HG02642 (cell line): Measurements from ENCODE around the gene HOMER3.
"Not testable (repeated sequence)": the region's sequence is repeated elsewhere in the genome, so short reads cannot be mapped to it uniquely, and the experiment has no call there.

ENCODE experiments used
- ATAC-seq: cut with Tn5 transposase; IDR thresholded peaks from one replicate; pipeline ENCODE4 v1.9.1; 2021; ENCODE audit warnings: mild to moderate bottlenecking; ENCODE audit not compliant: unreplicated experiment, poor library complexity

HOMER3 gene

GRCh38 chr19:18928018-18928805, 12.8 kb downstream of the HOMER3 start:
- no peak for ATAC-seq

- no peak for ATAC-seq
These were observed 16.3 kb downstream of the HOMER3 start for GRCh38 chr19:18924684-18925213.

DNA sequence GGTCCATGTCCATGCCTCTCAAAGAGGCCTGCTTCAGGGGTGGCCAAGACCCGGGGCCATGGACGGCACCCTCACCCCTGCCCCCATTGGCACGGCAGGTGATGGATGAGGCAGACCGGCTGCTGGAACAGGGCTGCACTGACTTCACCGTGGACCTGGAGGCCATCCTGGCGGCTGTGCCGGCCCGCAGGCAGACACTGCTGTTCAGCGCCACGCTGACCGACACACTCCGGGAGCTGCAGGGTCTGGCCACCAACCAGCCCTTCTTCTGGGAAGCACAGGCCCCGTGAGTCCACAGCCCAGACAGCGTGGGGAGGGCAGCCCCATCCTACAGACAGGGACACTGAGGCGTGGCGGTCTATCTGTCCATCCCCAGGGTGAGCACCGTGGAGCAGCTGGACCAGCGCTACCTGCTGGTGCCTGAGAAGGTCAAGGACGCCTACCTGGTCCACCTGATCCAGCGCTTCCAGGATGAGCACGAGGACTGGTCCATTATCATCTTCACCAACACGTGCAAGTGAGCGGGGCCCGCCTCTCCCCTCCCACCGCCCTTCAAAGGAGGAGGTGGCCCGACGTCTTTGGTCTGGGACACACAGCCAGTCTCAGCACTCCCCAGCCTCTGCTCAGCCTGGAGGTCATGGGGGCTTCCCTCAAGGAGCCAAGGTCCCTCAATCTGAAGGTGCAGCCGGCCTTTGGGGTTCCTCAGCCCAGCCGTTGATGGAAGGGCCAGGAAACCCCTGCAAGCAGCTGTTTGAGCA, 18.6 kb downstream of the HOMER3 start:
- ATAC-seq: no peak

DNA sequence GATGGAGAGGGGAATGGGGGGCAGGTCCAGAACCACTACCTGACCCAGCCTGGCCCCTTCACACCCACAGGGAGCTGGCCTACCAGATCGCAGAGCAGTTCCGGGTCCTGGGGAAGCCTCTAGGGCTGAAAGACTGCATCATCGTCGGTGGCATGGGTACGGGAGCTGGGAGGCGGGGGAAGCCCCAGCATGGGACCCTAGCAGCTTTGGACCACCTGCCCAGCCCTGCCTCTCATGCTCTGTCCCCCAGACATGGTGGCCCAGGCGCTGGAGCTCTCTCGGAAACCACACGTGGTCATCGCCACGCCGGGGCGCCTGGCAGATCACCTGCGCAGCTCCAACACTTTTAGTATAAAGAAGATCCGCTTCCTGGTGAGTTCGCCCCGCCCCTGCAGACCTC, 19.4 kb downstream of the HOMER3 start:
- no peak for ATAC-seq

- ATAC-seq: no peak
These were observed 20.6 kb downstream of the HOMER3 start for GRCh38 chr19:18920400-18920799.

DNA sequence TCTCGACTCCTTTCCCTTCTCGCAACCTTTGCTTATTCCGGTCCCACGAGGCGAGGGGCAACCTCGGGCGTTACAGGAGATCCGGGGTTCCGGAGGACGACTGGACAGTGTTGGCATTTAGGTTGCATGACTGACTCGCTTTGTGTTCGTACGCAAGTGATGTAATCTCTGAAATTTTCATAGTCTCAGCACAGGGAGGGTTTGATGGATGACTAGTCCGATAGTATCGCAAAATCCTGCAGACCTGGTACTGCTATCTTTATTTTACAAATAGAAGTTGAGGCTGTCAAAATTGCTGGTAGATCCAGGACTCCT, 21.2 kb downstream of the HOMER3 start:
- no peak for ATAC-seq

GRCh38 chr19:18919086-18919899, 21.7 kb downstream of the HOMER3 start, which contains the start of the genes COPE and DDX49:
Gene COPE, minus strand, starts transcription at chr19:18919387. Its CDS starts 39 bp downstream, at chr19:18919348.
Gene DDX49, plus strand, starts transcription at chr19:18919715. Its CDS starts 27 bp downstream, at chr19:18919742.
- peak; percentile 93 for ATAC-seq

GRCh38 chr19:18917593-18917992, 23.4 kb downstream of the HOMER3 start:
- not testable (repeated sequence) for ATAC-seq

- no peak for ATAC-seq
These were observed 25.4 kb downstream of the HOMER3 start for GRCh38 chr19:18915639-18916038.

DNA sequence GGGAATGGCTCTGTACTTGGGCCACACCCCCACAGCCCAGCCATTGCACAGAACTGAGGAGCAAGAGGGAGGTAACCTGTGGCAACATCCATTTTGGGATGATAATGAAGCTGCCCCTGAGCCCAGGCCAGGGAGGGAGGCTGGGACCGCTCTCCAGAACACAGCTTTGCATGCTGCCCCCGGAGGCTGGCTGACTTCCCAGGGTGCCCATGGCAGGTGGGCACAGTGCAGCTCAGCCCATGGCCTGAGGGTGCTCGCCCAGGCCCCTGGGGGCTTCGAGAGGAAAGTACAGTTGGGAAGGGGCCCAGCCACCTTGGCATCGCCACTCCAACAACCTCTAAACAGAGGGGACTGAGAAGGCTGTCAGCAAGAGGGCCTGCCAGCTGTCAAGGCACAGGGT, 27.6 kb downstream of the HOMER3 start:
- ATAC-seq: no peak

- ATAC-seq: no peak
These were observed 28.1 kb downstream of the HOMER3 start for GRCh38 chr19:18912933-18913332.

DNA sequence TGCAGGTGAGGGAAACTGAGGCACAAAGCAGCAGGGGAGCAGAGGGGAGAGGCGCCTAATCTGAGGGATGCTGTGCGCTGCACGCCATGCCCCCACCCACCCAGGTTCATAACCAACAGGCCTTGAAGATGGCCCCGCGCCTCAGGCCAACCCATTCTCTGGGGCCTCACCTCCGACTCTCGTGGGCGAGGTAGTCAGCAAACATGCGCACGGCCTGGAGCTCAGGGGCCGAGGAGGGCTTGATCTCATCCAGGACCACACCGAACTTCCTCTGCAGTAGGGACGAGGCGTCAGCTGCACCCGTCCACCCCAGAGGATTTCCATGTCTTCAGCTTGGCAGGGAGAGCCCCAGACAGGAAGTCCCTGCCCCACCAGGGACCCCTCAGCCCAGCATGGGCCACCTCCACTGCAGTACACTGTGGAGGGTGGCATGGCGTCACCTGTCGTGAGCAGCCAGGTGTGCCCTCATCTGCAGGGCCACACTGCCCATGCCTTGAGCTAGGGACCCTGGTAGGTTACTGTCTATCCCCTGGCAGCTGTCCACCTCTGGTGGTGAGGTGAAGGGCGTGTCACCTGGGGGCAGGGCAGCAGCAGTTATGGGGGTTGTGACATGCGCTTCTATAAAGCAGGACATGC, 30.1 kb downstream of the HOMER3 start:
- no peak for ATAC-seq

DNA sequence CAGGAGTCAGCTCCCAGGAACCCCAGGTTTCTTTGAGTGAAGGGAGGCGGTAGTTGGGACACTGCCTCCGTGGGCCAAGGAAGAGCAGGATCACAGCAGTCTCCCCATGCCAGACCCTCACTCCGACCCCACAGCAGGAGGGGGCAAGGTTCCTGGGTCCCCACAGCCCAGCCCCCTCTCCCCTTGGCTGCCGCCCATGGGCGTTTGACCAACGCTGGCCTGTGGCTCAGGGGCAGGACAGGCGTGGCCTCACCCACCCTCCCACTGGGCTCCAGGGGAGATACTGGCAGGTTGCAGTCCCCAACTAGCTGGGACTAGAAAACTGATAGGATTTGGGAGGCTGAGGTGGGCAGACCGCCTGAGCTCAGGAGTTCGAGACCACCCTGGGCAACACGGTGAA, 31.0 kb downstream of the HOMER3 start:
- ATAC-seq: no peak

DNA sequence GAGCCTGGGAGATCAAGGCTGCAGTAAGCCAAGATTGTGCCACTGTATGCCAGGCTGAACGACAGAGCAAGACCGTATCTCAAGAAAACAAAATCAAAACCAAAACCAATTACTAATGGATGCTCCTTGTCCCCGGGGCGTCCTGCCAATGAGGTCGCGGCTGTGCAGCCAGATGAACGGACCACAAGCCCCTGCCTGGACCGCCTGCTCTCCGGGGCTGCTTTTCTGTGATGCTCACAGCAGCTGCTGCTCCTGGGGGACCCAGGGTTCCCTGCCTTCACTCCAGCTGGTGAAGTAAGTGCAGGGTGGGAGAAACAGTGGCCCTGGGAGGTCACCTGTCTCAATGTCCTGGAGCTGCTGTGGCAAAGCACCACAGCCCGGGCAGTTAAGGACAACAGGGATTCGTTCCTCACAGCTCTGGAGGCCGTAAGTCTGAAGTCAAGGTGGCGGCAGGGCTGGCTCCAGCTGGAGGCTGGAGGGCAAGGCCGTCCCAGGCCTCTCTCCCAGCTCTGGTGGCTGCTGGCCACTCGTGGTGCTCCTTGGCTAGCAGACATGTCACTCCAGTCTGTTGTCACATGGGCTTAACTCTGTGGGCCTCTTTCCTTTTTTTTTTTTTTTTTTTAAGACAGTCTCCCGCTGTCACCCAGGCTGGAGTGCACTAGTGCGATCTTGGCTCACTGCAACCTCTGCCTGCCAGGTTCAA, 31.9 kb downstream of the HOMER3 start:
- ATAC-seq: no peak

- ATAC-seq: no peak
These were observed 34.2 kb downstream of the HOMER3 start for GRCh38 chr19:18906605-18907519.

GRCh38 chr19:18905513-18906236, 35.3 kb downstream of the HOMER3 start:
- no peak for ATAC-seq

GRCh38 chr19:18905058-18905456, 36.0 kb downstream of the HOMER3 start:
- ATAC-seq: no peak
